ENCODE measurements around the gene GSG1L.

Gene GSG1L

DNA sequence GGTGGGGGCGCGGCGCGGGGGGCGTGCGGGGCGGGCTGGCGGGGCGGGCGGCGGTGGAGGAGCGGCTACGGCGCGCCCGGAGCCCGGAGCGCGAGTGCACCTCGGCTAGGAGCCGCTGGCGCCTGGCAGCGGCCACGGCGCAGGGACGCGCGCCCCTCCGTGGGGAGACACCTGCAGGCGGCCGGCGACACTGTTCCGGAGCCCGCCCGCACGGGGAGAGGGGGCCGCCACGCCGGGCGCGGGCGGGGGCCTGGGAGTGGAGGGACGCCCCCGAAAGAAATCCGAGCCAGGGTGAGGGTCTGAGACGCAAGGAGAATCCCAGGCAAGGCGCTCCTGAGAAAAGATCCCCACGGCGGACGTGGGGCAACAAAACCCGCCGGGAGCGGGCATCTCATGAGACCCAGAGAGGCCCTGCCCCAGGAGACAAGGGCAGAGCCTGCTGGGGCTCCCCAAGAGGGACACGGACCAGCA, at the start of gene GSG1L:
GSG1L (minus strand) TSS at position 124 of the 471 bp plus-strand sequence. CDS start 290 bp downstream, outside the sequence.
- no peak for DNase-seq

DNA sequence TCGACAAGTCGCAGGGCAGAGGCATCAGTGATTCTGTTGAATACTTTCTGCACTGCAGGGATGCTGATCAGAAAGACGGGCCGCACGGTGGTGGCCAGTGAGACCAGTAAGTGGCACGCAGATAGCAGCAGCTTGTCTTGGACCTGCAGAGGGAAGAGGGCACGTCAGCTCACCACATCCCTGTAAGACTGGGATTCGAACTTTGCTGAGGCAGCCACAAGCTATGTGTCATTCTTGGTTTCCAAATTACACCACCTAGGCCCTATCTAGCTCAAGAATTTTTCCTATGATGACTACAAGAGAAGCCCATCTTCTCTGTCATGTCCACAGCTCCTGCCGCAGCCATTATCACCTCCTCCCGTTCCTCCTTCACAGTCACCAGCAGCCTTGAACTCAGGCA, 49.4 kb upstream of the GSG1L start:
- DNase-seq = no peak

DNA sequence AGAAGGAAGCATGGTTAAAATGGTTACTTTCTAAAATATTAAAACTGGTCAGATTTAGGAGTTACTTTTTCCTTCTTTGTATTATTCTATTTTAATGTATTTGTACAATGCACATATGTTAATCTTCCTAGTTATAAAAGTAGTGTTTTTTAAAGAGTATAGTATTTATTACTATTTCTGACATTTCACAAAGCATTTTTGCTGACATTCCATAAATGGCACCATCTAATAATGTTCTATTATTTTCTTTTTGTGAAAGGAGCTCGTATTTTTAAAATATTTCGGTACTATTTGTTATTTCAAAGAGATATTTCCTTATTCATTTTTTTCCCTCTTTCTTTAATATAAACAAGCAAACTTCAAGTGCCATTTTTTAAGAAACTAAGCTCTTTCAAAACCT, 47.5 kb upstream of the GSG1L start:
- no peak for DNase-seq

DNA sequence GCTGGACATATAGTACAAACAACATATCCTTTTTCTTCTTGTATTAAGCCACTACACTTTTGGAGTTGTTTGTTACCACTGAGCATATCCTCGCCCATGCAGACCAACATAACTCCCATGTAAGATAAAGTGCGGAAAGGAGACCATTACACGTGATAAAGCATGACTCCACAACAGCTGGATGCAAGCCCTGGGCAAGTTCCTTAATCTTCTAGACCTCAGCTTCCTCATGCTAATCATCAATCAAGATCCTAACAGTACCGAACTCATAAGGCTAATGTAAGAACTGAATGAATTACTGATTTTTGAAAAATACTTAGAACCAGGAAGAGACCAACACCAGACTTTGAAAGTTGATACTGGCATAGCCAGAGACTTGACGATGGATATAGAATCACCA, 47.0 kb upstream of the GSG1L start:
- DNase-seq = no peak

DNA sequence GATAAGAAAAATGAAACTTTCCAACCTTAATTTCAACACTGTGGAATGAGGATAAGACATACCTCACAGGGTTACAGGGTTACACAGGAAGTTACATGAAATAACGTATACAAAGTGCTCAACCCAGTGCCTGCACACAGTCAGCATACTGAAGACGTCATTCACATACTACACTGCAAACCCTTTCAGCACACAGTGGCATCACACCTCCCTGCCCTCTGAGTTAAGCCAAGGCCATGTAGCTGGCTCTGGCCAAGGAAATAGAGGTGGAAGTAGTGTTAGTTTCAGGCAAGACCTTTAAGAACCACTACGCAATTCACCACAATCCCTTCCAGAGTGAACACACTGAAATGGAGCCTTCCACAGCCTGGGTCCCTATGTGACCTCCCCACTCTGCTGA, 46.6 kb upstream of the GSG1L start:
- DNase-seq = no peak

DNA sequence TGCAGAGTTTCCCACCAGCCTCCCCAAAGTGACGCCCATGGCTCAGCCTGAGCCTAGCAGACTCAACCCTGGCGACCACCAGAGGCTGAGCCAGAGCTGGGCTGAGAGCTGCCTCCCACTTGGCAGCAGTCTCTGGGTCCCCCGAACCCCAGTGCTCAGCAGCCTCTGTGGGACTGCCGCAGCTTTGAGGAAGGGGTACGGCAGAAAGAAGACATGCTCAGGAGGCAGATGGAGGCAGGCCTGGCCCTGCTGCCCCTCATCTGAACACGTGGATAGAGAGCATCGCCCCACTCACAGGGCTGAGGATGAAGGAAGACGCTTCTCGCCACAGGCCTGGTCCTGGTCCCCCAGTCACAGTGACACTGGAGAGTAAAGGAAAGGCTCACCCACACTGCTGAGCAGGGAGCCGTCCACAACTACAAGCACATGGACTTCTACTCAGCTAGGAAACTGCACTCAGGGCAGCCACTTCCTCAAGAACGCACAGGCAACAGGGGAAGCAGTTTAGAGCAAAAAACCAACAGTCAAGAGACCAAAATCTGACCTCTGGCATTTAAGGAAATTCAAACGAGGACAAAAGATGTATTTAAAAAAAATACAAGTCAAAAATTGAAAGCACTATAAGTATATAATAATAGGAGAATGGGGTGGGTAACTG, 45.2 kb upstream of the GSG1L start:
- DNase-seq = peak in 1 of 2 donors; percentile 22

DNA sequence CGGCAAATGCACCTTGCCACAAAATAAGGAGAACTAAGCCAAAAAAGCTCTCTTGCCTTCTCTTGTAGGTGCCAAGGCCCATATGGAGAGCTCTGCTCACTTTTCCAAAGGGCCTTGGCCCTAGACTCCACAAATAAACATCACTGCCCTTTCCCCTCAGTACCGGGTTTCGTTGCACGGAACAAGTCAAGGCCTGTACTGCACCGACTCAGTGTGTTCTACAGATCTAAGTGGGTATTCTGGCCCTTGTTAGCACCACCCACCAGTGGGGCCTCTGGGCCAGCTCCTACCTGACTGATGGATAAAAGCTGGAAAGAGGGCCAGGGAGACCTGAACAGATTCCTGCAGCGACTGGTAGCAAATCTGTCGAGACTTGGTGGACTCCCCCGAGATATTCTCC, 43.7 kb upstream of the GSG1L start:
- no peak for DNase-seq

DNA sequence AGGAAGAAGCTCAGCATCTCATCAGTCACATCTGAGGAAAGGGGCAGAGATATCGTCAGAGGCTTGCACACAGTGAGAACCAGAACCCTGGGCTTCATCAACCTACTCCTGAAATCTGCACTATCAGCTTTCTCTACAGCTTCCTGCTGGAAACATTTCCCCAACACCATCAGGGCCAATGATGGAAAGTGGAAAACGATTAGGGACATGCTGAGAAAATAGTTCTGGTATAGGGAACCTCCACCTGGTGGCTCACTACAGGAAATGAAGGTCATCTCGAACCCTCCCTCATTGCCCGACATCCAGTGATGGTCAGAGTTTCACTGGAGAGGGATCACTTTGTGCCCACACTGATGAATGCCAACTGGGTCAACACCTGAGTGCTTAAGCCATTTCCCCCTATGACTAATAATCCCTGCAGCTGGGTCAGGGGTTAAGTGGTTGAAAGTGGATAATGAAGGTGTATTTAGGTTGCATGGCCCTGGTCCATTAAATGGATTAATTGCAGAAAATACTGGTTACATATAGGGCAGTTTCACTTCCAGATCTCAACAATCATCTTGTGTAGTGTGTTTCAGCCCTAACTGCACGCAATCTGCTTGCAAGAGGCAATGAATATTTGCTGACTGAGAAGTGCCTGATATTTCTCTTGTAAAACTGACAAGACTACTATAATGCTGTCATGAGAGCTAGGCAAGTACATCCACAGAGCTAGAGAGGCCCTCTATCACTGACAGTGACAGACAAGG, 43.1 kb upstream of the GSG1L start:
- DNase-seq = no peak

DNA sequence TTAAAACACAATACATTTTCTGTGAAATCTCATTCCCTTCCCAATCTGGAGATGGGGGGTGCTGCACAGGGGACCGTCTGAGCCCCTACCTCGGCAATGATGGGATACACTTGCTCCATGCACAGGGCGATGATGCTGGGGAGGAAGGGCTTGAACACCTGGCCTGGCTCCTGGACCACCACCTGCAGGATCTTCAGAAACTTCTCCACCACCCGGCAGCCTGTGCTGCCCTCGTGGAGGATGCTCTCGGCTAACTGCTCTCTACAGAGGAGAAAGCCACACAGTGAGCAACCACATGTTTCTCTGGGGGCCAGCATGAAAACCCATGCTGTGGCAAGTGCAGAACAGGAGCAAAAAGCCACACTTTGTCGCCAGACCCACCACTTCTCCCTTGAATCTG, 42.4 kb upstream of the GSG1L start:
- no peak for DNase-seq

DNA sequence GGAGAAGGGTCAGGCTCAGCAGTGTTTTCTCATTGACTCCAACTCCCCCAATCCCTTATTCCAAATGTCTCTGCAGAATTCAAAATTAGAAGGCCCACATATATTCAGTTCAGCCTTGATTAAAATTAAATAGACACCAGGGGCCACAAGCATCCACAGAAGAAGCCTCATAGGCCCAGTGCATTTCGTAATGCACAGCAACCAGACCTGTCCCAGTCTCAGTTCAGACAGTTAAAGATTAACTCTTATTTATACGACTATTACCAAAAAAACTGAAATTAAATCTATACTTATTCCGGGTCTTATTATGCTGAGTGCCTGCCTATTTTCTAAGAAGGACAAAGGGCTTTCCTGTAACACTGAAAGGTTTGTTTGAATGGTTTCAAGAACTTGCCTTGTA, 41.8 kb upstream of the GSG1L start:
- no peak for DNase-seq

DNA sequence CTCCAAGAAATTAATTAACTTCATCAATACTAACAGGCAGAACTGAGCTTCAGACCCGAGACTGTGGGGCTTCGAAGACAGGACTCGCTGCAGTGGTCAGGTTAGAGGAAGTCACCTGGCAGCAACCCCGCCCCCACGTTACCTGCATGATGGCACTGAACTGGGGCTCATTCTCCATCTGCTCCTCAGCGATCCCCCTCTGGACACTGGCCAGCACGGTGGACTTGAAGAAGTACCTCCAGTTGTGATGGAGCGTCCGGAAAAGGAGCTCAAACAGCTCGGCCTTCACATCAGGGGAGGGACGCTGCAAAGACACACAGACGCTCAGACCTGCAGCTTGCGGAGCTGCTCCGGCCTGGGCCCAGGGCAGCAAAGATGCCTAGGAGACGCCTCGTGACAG, 40.9 kb upstream of the GSG1L start:
- DNase-seq = no peak

DNA sequence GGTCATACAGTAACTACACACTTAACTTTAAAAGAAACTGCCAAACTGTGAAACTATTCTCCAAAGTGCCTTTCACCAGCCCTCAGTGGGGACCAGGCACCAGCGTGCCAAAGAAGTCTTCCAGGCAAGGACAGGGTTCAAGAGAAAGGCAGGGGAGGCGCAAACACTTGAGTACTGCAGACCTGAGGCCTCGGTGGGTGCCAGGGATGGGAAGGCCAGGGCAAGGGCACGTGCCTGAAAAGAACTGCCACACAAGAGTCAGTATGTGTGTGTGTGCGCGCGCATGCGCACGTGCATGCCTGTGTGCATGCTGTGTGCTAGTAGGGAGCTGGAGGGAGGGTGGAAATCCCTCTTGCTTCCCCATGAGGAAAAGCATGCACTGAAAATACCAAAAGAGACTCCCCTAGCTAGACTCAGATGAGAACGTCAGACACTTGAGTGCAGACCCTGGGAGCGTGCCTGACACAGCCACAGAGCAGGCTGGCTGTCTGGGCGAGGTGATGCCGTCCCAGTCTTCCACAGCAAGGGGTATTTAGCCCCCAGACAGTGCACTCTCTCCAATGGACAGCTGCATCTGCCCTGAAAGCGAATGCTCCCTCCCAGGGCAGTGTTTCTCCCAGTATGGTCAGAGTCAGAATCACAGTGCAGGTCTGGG, 40.1 kb upstream of the GSG1L start:
- DNase-seq = no peak

DNA sequence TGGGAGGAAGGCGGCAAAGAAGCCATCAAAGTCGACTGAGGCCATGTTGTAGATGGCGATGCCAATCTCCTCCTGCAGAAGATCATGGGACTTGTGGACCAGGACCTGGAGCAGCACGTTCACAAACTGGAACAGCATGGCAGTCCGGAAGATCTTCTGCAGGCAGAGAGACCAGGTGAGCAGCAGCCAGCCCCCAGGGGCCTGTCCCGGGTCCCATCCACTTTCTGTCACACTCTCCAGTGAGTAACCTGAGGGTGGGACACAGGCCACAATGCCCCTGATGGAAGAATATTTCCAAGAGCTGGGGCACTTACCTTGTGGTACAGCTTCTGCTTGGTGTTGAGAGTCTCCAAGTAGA, 38.0 kb upstream of the GSG1L start:
- DNase-seq = no peak

DNA sequence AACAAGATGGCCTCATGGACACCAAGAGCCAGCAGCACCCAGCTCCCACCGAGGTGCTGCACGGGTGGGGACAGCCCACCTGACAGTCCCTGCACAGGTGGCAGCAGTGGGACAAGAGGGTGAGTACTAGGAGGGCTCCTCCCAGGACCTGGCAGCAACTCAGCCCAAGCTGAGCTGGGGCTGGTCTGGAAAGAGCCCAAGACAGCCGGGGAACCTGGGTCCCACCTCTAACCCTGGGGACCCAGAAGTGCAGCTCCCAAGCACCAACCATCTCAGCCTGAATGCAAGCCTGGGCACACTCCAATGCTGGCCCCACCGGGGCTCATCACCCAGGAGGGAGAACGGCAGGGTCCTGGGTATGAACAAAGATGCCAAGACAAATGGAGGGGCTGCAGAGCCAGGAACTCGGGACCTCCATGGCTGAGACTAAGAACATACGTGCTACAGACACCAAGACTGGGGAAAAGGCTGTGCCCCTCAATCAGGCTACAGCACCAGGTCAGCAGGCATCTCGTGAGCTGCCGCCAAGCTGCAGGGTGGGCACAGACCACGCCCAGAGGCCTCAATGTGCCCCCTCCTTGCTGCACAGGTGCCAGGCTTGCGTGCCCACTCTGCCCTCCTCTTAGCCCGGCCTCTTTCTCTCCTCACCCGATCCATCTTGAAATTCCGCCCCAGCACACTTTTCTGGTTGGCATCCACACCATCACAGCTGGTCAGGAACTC, 37.5 kb upstream of the GSG1L start:
- no peak for DNase-seq

DNA sequence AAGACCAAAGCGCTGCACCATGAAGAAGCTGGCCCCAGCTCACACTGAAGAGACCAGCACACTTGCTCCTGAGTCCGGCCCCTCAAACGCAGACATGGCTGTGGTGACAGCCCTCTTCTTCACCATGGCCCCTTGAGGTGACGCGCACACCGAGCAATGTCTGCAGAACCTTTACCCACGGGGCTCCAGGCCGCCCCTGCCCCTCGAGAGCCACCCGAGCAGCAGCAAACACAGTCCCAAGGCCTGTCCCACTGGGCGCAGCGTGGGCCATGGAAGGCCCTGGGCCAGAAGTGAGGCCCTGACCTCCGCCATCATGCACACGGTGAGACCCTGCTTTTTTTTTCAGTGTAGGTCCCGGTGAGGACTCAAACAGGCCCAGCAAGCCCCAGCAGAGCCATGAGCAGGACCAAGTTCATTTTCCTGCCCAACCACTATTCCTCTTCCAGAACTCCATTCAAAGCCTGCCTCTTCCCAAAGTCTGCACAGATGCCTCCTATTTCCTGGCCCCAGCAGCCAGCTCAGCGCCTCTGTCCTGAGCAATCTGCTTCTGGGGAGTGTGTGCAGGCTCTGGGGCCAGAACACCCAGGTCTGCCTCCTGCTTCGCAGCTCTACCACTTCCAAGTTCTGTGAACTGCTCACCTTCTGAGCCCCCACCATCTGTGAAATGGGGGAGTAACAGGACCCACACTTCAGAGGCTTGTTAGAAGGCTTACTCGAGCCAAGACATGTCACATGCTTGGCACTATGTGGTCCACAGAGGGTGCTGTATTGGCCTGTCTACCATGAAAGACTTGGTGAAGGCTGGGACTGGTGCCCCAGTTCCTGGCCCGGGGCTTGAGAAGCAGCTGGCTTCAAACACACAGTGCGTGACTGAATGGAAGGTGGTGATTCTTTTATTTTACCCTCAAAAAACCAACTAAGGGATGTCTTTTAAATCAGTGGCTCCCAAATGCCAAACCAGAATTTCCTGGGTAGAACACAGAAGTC, 35.7 kb upstream of the GSG1L start:
- no peak for DNase-seq

DNA sequence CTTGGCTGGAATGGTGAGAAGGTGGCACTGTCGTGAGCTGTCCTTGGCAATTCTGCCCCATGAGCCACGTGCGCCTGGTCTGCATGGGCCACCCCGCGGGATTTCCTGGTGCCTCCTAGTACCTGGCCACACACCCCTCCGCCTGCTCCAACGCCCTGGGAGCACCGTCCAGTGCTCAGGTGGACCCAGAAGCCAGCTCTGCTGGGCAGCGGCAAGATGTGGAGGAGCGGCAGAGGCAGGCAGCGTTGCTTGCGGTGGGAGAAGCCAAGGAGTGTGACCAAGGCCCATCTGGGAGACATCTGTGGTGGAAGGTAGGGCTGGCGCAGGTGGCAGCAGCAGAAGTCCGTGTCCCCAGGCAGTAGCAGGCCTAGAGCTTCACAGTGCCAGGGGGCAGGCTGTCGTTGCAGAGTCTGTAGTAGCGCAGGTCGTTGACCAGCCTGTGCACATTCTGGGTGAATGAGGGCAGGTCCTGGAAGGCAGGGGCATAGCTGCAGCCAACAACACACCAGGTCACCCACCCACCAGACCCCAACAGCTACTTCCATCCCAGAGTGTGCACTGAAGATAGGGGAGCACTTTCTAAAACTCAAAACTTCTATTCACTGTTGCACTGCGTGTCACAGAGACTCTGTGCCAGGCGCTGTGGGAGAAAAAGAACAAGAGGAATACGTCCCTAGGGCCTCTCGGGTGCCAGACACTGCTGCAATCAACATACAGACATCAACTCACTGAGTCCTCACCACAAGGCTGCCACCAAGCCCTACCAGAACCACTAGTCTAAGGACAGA, 34.9 kb upstream of the GSG1L start:
- DNase-seq = no peak

DNA sequence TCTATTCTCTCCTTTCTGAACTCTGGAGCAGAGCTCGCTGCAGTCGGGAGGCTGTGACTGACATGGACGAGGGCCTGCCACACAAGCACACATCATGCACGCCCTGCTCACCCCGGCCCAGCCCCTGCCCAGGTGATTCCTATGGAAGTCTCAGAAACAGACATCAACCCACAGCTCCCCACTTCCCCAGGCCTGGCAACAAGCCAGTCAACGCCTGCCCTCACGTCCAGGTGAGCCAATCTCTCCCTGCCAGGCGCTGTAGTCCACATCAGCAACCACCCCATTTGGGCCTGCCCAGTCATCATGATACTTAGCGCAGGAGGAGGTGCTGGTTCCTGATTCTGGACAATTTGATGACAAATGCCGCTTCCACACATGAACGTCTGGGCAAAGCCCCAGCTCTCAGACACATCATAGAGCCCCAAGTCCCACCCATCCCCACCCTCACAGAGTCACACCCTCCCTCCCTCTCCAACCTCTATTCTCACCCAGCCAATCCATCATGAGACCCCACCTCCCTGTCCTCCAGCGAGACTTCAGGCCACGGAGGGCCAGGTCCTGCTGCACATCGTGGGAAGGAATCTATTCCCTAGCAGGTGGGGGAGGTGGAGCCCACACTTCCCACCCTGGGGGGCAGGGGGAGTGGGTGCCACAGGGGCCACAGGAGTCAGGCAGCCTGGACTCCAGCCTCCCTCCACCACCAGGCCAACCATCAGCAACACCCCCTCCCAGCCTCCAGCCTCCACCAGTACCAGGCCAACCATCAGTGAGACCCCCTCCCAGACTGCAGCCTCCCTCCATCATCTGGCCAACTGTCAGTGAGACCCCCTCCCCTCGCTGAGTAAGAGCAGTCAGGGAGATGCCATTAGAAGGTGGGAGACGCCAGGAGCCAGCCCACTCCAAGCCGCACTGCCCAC, 33.7 kb upstream of the GSG1L start:
- no peak for DNase-seq

DNA sequence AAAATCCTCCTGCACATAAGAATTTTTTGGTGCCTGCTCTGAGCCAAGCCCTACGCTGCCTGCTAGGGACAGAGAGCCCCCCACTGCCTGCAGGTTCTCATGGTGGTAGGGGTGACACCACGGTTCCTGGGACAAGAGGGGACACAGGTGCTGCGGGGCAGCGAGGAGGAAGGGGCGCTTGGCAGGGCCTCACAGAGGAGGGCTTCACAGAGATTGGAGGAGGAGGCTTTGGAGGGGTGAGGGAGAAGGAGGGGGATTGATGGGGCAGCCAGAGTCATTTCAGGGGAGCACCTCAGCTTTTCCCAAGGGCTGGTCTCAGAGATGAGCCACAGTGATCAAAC, 29.8 kb upstream of the GSG1L start:
- no peak for DNase-seq

DNA sequence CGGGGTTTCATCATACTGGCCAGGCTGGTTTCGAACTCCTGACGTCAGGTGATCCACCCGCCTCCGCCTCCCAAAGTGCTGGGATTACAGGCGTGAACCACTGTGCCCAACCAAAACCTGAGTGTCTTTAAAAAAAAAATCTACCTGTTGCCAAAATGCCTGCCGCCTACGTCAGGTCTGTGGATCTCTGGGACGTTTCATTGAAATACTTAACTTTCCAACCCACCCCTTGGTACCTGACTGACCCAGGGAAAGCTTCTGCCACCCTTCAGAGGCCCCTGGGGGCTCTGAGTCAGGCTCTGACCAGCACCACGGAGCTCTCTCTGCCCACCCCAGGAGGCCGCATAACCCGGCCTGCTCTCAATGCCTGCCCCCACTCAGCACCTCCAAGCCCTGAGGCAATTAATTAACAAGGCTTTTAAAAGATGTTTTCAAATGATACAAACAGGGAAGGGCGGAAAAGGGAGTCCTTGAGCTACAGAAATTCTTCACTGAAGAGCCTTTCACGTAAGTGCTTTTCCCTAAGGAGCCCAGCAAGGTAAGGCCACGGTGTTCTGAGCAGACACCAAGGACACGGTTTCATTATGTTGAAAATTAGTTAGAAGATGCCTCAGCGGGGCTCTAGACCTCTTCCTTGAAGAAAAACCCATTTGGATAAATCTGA, 29.3 kb upstream of the GSG1L start:
- DNase-seq = no peak

DNA sequence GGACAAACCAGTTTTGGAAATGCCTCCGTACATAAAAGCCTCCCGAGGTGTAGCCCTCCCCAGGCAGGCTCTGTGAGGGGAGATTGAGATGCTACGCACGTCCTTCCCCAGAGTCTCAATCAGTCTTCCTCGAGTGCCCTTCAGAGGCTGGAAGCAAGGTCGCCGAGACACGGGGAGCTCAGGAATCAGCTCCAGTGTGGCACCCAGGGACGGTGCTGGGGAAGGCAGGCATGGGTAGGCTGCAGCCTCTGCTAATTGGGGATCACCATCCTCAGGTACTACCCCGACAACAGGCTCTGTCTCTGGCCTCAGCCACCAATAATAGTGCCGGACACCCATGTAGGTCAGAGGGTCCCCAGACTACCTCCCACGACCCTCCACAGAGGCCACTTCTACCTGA, 28.1 kb upstream of the GSG1L start:
- no peak for DNase-seq
